IMR-90 (cell line): ENCODE measurements around the gene ADD2. TPM values are rescaled to one million over a fixed set of nuclear protein-coding genes. Genes with fewer than 3 reads are reported as not detected.

Source experiments
- ATAC-seq: fragments of 200-7000 bp; cut with Tn5 transposase; 2 replicates; pipeline ENCODE4 v1.9.1; 2020; ENCODE audit warnings: low read depth, mild to moderate bottlenecking, moderate library complexity
- BruUV-seq: library from RNA; stranded (reverse); fragments of 400-500 nt; replicated peaks from 2 replicates; lab custom pipeline; 2021; lab: Mats Ljungman, UMichigan
- CTCF ChIA-PET: fragments of 300-600 bp; formaldehyde crosslinking; extraction: SDS; loops from one replicate; lab custom pipeline; 2021; ENCODE audit warnings: antibody characterized with exemption; lab: Yijun Ruan, JAX
- POLR2A ChIA-PET: fragments of 300-600 bp; sonication (Branson Sonifier 250); formaldehyde crosslinking; loops from one replicate; lab custom pipeline; 2022; ENCODE audit warnings: antibody characterized with exemption; ENCODE audit not compliant: unreplicated experiment; lab: Charles Lee
- DNase-seq: peaks from one replicate; pipeline ENCODE4 v3.0.0; 2013
- H2AFZ ChIP-seq: replicated peaks from 2 replicates; pipeline ENCODE3; 2013; ENCODE audit warnings: low read length, mild to moderate bottlenecking; ENCODE audit not compliant: poor library complexity
- H2AK5ac ChIP-seq: 2 replicates; pipeline ENCODE4 v1.6.1; 2013; ENCODE audit warnings: low read depth, low read length, inconsistent platforms
- H2AK9ac ChIP-seq: replicated peaks from 2 replicates; pipeline ENCODE3; 2013; ENCODE audit warnings: mild to moderate bottlenecking, low read depth, low read length, moderate library complexity; ENCODE audit not compliant: poor library complexity
- H2BK120ac ChIP-seq: 2 replicates; pipeline ENCODE4 v1.6.1; 2013; ENCODE audit warnings: low read depth, low read length, inconsistent platforms
- H2BK15ac ChIP-seq: 3 replicates; pipeline ENCODE4 v1.6.1; 2013; ENCODE audit warnings: low read depth, low read length, inconsistent platforms
- H2BK20ac ChIP-seq: 2 replicates; pipeline ENCODE4 v1.6.1; 2013; ENCODE audit warnings: low read depth, mild to moderate bottlenecking, inconsistent platforms, low read length, moderate library complexity
- H2BK5ac ChIP-seq: 2 replicates; pipeline ENCODE4 v1.6.1; 2013; ENCODE audit warnings: mild to moderate bottlenecking, low read depth, low read length, inconsistent platforms; ENCODE audit not compliant: poor library complexity, severe bottlenecking
- H3K14ac ChIP-seq: replicated peaks from 2 replicates; pipeline ENCODE4 v1.6.1; 2013; ENCODE audit warnings: low read depth, low read length, inconsistent platforms
- H3K18ac ChIP-seq: 2 replicates; pipeline ENCODE4 v1.6.1; 2013; ENCODE audit warnings: low read depth, low read length, control low read depth
- H3K23ac ChIP-seq: 2 replicates; pipeline ENCODE4 v1.6.1; 2013; ENCODE audit warnings: low read depth, low read length, inconsistent platforms
- H3K27ac ChIP-seq: 2 replicates; pipeline ENCODE4 v1.5.1; 2013; ENCODE audit warnings: mild to moderate bottlenecking, control low read depth, low read length; ENCODE audit not compliant: insufficient read depth
- H3K27me3 ChIP-seq: 2 replicates; pipeline ENCODE4 v1.6.1; 2013; ENCODE audit warnings: low read length; ENCODE audit not compliant: control insufficient read depth, insufficient read depth
- H3K36me3 ChIP-seq: 2 replicates; pipeline ENCODE4 v1.6.1; 2013; ENCODE audit warnings: low read length, mixed read lengths; ENCODE audit not compliant: control insufficient read depth, insufficient read depth
- H3K4ac ChIP-seq: 2 replicates; pipeline ENCODE4 v1.6.1; 2013; ENCODE audit warnings: low read depth, low read length, inconsistent platforms
- H3K4me1 ChIP-seq: 2 replicates; pipeline ENCODE4 v1.6.1; 2013; ENCODE audit warnings: low read length, mixed read lengths; ENCODE audit not compliant: control insufficient read depth, insufficient read depth
- H3K4me2 ChIP-seq: 2 replicates; pipeline ENCODE4 v1.6.1; 2013; ENCODE audit warnings: low read depth, mild to moderate bottlenecking, control low read depth, low read length, moderate library complexity
- H3K4me3 ChIP-seq: 2 replicates; pipeline ENCODE4 v1.5.1; 2013; ENCODE audit warnings: low read depth, mild to moderate bottlenecking, control low read depth, low read length, moderate library complexity; ENCODE audit not compliant: insufficient read depth
- H3K56ac ChIP-seq: 2 replicates; pipeline ENCODE4 v1.6.1; 2013; ENCODE audit warnings: low read length, inconsistent platforms; ENCODE audit not compliant: insufficient read depth; ENCODE audit errors: extremely low read depth
- H3K79me1 ChIP-seq, 2 experiments: 2 replicates each; pipeline ENCODE4 v1.6.1; 2013; ENCODE audit warnings: low read length in 2 of 2, inconsistent platforms in 1 of 2, low read depth in 1 of 2
- H3K9ac ChIP-seq: 2 replicates; pipeline ENCODE4 v1.6.1; 2013; ENCODE audit warnings: low read depth, low read length, control low read depth
- H3K9me1 ChIP-seq: 2 replicates; pipeline ENCODE4 v1.6.1; 2013; ENCODE audit warnings: low read length, inconsistent platforms; ENCODE audit not compliant: insufficient read depth
- H3K9me3 ChIP-seq: 2 replicates; pipeline ENCODE4 v1.6.1; 2013; ENCODE audit warnings: low read length; ENCODE audit not compliant: control insufficient read depth, insufficient read depth
- H4K20me1 ChIP-seq: 2 replicates; pipeline ENCODE4 v1.6.1; 2013; ENCODE audit warnings: low read length, inconsistent platforms; ENCODE audit not compliant: insufficient read depth
- H4K5ac ChIP-seq: 2 replicates; pipeline ENCODE4 v1.6.1; 2013; ENCODE audit warnings: mild to moderate bottlenecking, low read depth, low read length, control low read depth
- H4K8ac ChIP-seq, 2 experiments: 2 replicates each; pipeline ENCODE4 v1.6.1; 2013; ENCODE audit warnings: low read depth in 2 of 2, low read length in 2 of 2, control low read depth in 1 of 2, inconsistent platforms in 1 of 2
- H4K91ac ChIP-seq: 2 replicates; pipeline ENCODE4 v1.6.1; 2013; ENCODE audit warnings: low read depth, low read length, inconsistent platforms; ENCODE audit not compliant: insufficient read depth
- NFE2L2 ChIP-seq: fragments of 150-350 bp; IDR thresholded peaks from 2 replicates; pipeline ENCODE4 v1.6.1; 2016; ENCODE audit warnings: low read depth, mild to moderate bottlenecking, low read length
- RAD21 ChIP-seq: IDR thresholded peaks from 2 replicates; pipeline ENCODE4 v1.6.1; 2012; ENCODE audit warnings: low read length, improper control_type of control experiment
- WGBS, 2 experiments: methylation state at CpG; one replicate each; pipeline versions ENCODE4 v1.1.5 to v1.1.7; 2013; ENCODE audit warnings: missing lambda C conversion rate in 2 of 2; ENCODE audit not compliant: insufficient read length in 1 of 2; ENCODE audit errors: extremely low coverage in 2 of 2; 5-methylcytosine and 5-hydroxymethylcytosine counted together
- dilution Hi-C: fragments of 300-500 bp; cut with HindIII; formaldehyde crosslinking; loops from one replicate; pipeline ENCODE4 v1.14.3; 2018; ENCODE audit warnings: low sequenced_read_pairs; ENCODE audit not compliant: unreplicated experiment
- in situ Hi-C: fragments of 300-500 bp; cut with MboI; formaldehyde crosslinking; loops from 3 replicates; pipeline ENCODE4 v1.14.3; 2019; ENCODE audit warnings: low sequenced_read_pairs, inconsistent platforms, mixed read lengths
- intact Hi-C: fragments of 100-400 bp; cut with micrococcal nuclease; formaldehyde crosslinking; loops from 2 replicates; pipeline ENCODE4 v1.10.0; 2022
- polyA plus RNA-seq, 3 experiments: library from polyadenylated mRNA; depleted of rRNA; stranded (reverse); fragments of >200 nt; gene quantifications; 2 replicates each; pipeline ENCODE4 v1.2.3, GENCODE V29; 2012; ENCODE audit warnings: low replicate concordance in 1 of 3
- total RNA-seq: library from RNA; depleted of rRNA; stranded (reverse); fragments of >200 nt; gene quantifications from 2 replicates; pipeline ENCODE4 v1.2.3, GENCODE V29; 2012
- TF ChIP-seq, protein P1 (sequence below): fragments of 150-350 bp; IDR thresholded peaks from 2 replicates; pipeline ENCODE4 v1.6.1; 2017; ENCODE audit warnings: mild to moderate bottlenecking, antibody characterized with exemption, low read length, low read depth
- TF ChIP-seq, protein P2 (sequence below): fragments of 150-350 bp; IDR thresholded peaks from 2 replicates; pipeline ENCODE4 v1.6.1; 2016; ENCODE audit warnings: low read depth, mild to moderate bottlenecking, low read length, moderate library complexity, borderline replicate concordance

ADD2 gene
- total and polyA plus RNA-seq, 2 of the 4 experiments (the other 2 are of a cell fraction): not detected

DNA sequence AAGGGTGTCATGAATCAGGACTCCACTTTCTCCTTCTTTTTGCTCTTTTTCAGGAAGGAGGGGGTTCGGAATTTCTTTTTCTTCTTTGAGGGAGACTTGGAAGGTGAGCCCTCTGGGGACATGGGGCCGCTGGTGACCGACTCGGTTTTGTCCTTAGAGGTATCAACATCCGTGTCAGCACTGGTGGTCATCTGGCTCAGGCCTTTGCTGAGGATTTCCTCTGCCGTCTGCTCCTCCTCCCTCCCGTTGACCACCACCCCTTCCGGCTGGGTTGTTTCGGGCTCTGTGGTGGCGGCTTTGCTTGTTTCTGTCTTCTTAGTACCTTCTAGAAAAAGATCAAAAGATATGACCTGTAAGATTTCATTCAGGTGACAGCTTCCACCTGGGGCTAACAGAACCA, 104.6 kb downstream of the ADD2 start:
- H3K56ac ChIP-seq: no peak overlapping the region
- H2BK5ac ChIP-seq: no peak overlapping the region
- in situ Hi-C loops: no loop called here
- ChIA-PET CTCF (no interaction called here), POLR2A (no interaction called here)
- H4K20me1 ChIP-seq: no peaks in the 10 kb centered on the region
- H3K4me2 ChIP-seq: no peak overlapping the region
- no peak overlapping the region for H3K18ac ChIP-seq
- no peak overlapping the region for H2BK120ac ChIP-seq
- H3K14ac ChIP-seq: no peak overlapping the region
- intact Hi-C loops: no loop called here
- H2AK9ac ChIP-seq: no peak overlapping the region
- H2AK5ac ChIP-seq: no peak overlapping the region
- DNase-seq (no peak), ATAC-seq (no peak)
- 61% methylated on average over 4 of the region's 10 CpGs; no CpG with 5 or more reads in 1 of the 2 experiments for WGBS, 2 experiments
- dilution Hi-C loops: no loop called here
- no peak overlapping the region for H2AFZ ChIP-seq
- no peaks in the 10 kb centered on the region for H3K4me1 ChIP-seq
- H3K9ac ChIP-seq: no peak overlapping the region
- H3K9me3 ChIP-seq: no peaks in the 10 kb centered on the region
- TF ChIP-seq, protein P1, sequence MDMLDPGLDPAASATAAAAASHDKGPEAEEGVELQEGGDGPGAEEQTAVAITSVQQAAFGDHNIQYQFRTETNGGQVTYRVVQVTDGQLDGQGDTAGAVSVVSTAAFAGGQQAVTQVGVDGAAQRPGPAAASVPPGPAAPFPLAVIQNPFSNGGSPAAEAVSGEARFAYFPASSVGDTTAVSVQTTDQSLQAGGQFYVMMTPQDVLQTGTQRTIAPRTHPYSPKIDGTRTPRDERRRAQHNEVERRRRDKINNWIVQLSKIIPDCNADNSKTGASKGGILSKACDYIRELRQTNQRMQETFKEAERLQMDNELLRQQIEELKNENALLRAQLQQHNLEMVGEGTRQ: no peak
- TF ChIP-seq, protein P2, sequence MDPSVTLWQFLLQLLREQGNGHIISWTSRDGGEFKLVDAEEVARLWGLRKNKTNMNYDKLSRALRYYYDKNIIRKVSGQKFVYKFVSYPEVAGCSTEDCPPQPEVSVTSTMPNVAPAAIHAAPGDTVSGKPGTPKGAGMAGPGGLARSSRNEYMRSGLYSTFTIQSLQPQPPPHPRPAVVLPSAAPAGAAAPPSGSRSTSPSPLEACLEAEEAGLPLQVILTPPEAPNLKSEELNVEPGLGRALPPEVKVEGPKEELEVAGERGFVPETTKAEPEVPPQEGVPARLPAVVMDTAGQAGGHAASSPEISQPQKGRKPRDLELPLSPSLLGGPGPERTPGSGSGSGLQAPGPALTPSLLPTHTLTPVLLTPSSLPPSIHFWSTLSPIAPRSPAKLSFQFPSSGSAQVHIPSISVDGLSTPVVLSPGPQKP: no peak
- no peak for TF ChIP-seq NFE2L2
- no peak for TF ChIP-seq RAD21
- no peak overlapping the region for H4K5ac ChIP-seq
- H3K4me3 ChIP-seq: no peak overlapping the region
- no peaks in the 10 kb centered on the region for H3K79me1 ChIP-seq
- no peaks in the 10 kb centered on the region; the same call in 1 of the 2 replicates for H3K27me3 ChIP-seq
- no peak overlapping the region for H2BK20ac ChIP-seq
- no peak overlapping the region for H3K4ac ChIP-seq
- H3K9me1 ChIP-seq: no peaks in the 10 kb centered on the region
- H4K8ac ChIP-seq: no peak overlapping the region
- no peak overlapping the region for H4K91ac ChIP-seq
- no peaks in the 10 kb centered on the region for H3K36me3 ChIP-seq
- no peak overlapping the region for H3K27ac ChIP-seq
- H2BK15ac ChIP-seq: no peak overlapping the region
- no TSS peak for BruUV-seq
- no peak overlapping the region for H3K23ac ChIP-seq
